Measurements from ENCODE around the gene EMP2.
"Not testable (repeated sequence)": the region's sequence is repeated elsewhere in the genome, so short reads cannot be mapped to it uniquely, and the experiment has no call there.

Gene EMP2

GRCh38 chr16:10521681-10522274 lies 58.6 kb downstream of the EMP2 start:
- DNase-seq (ENCODE audit: low read depth): peak; percentile 68

GRCh38 chr16:10520869-10521578 lies 59.4 kb downstream of the EMP2 start:
- DNase-seq (ENCODE audit: low read depth): no peak

- no peak for DNase-seq (ENCODE audit: low read depth)
These were observed 60.2 kb downstream of the EMP2 start for GRCh38 chr16:10519929-10520868.

- DNase-seq (ENCODE audit: low read depth): no peak
These were observed 61.1 kb downstream of the EMP2 start for GRCh38 chr16:10519297-10519696.

- DNase-seq (ENCODE audit: low read depth): no peak
These were observed 61.8 kb downstream of the EMP2 start for GRCh38 chr16:10518479-10519041.

GRCh38 chr16:10517868-10518267 lies 62.5 kb downstream of the EMP2 start:
- DNase-seq (ENCODE audit: low read depth): no peak

- DNase-seq (ENCODE audit: low read depth): peak; percentile 62
These were observed 65.9 kb downstream of the EMP2 start for GRCh38 chr16:10514369-10515055.

GRCh38 chr16:10511829-10512228 lies 68.6 kb downstream of the EMP2 start:
- no peak for DNase-seq (ENCODE audit: low read depth)

GRCh38 chr16:10510279-10510678 lies 70.1 kb downstream of the EMP2 start:
- DNase-seq (ENCODE audit: low read depth): no peak

- DNase-seq (ENCODE audit: low read depth): peak; percentile 74
These were observed 70.8 kb downstream of the EMP2 start for GRCh38 chr16:10509534-10510025.

GRCh38 chr16:10505286-10505685 lies 75.1 kb downstream of the EMP2 start:
- not testable (repeated sequence) for DNase-seq (ENCODE audit: low read depth)

- DNase-seq (ENCODE audit: low read depth): no peak
These were observed 76.0 kb downstream of the EMP2 start for GRCh38 chr16:10504404-10504885.

GRCh38 chr16:10502776-10503175 lies 77.6 kb downstream of the EMP2 start:
- DNase-seq (ENCODE audit: low read depth): no peak

- DNase-seq (ENCODE audit: low read depth): no peak
These were observed 79.3 kb downstream of the EMP2 start for GRCh38 chr16:10501016-10501607.

GRCh38 chr16:10500582-10500981 lies 79.8 kb downstream of the EMP2 start:
- no peak for DNase-seq (ENCODE audit: low read depth)

- DNase-seq (ENCODE audit: low read depth): no peak
These were observed 83.0 kb downstream of the EMP2 start for GRCh38 chr16:10497132-10498101.

GRCh38 chr16:10495031-10495345 lies 85.4 kb downstream of the EMP2 start:
- no peak for DNase-seq (ENCODE audit: low read depth)

GRCh38 chr16:10494343-10495030 lies 85.9 kb downstream of the EMP2 start:
- DNase-seq (ENCODE audit: low read depth): no peak

- no peak for DNase-seq (ENCODE audit: low read depth)
These were observed 87.1 kb downstream of the EMP2 start for GRCh38 chr16:10493276-10493675.

Data from ELR (cell line).